ENCODE measurements around the gene CATSPERB.
"Not testable (repeated sequence)": the region's sequence is repeated elsewhere in the genome, so short reads cannot be mapped to it uniquely, and the experiment has no call there.

CATSPERB gene

DNA sequence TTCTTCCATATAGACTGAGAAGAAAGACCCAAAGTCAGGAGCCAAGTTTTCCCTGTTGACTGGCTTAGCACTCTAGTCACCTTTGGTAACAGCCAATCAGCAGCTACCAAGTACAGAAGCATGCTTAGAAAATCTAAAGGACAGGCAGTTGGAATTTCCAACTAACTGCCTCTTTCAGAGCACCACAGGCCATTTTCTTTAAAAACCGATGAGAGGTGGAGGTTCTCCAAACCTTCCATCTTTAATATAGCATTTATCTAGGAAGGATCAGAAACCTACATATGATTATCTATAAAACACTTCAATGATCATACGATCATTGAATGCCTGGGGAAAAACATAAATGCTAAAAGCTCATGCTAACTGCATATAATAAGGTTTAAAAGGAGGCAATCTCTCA, at the start of gene CATSPERB:
CATSPERB (minus strand) TSS at position 101 of the 400 bp plus-strand sequence. CDS start 2,607 bp downstream, outside the sequence.
- no peak for DNase-seq

GRCh38 chr14:91780452-91780851, 48.6 kb upstream of the CATSPERB start:
- no peak for DNase-seq

DNA sequence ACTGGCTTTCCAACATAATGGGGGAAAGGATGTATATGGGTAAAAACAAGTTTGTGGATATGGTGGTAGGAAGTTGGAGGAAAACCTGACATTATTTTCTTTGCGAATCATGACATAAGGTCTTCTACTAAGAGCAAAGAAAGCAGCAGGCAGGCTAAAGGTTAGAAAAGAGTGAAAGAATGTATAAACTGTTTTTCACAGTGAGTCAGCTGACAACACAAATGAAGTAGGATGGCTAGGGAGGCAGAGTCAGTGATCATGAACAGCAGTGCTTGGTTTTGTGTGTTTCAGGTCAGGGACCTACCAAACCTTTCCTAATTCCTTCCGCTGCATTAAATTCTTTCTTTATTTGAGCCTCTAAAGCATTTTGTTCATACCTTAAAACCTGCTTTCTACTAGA, 46.3 kb upstream of the CATSPERB start:
- no peak for DNase-seq

DNA sequence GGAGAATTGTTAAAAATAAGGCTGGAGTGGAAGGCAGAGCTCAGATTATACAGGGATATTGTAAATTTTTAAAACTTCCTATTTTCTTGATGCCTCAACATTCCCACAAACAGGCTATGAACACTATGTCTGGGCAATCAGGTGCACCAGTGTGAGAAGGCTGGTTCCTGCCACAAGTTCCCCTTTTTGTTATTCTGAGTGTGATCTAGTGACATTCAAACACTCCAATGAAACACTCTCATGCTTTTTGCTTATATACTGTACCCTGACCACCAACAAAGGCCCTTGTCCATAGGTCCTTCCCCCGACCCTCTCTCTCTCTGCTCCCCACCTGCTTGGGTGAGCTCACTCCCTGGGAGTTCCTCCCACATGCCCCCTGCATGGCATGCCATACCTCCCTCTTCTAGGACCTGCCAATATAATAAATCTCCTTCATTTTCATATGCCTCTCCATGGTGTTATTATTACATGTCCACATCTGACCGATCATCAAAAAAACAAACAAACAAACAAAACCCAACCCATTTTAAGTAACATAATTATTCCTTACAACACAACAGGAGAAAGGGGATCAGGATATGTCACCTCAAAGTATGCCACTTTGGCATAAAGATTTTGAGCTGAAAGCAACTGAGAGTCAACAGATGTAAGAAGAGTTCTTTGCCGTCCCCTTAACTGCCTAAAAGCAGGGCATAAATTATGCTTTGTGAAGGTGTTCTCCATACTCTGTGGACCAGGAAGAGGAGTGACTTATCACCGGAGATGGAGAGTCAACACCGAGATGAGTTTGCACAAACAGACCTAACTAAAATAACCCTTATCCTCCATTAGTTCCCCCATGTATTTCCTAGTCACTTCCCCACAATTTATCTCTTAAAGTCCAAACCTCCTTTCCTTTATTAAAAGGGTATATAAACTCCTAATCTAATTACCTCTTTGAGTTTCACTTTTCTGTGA, 42.5 kb upstream of the CATSPERB start:
- DNase-seq = no peak

DNA sequence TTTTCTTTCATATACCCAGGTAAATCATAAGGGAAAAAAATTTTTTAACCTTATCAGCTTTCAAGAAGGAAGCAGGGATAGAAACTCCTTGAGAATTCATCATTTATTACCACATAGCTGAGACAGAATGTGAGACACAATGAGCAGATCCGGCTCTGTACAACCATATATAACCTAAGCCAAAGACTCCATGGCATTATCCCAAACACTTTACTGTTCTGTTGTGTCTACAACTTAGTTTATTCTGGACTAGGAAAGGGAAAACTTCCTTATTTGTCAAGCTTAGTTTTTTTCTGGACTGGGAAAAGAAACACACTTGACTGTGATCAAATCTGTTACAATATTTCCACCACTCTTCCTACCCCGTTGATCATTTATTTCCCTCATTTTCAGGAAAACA, 38.3 kb upstream of the CATSPERB start:
- DNase-seq = no peak

DNA sequence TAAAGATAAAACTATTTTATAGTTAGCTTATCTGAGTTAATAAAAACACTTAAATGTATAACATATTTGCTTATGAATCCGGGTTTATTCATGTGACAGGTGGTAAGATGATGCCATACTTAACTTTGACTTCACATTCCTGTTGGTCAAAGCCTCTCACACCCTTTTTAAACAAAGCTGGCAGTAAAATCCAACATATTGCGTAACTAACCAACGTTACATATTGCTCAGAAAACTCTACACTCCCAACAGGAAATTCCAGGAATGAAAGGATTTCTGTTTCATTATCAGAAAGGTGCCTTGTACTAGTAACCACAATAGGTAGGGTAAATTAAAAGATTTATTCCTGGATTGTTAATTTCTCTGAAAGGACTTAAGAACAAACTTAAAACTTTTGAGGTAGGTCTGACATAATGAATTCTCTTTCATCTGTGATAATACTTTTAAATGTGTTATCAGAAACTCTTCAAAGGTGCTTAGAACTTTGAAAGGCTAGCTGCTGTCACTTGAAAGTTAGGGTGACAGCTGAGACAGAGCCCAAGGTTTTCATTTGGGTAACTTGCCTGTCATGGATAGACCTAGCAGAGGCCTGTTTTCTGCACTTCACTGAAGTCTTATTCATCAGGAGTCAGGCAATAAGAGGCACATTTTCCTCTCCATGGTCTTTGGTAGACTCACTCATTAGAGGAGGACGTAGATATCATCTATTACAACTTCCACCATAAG, 23.8 kb upstream of the CATSPERB start:
- DNase-seq = no peak

- DNase-seq = no peak
Measured at GRCh38 chr14:91754819-91755218, 22.9 kb upstream of the CATSPERB start.

GRCh38 chr14:91754185-91754584, 22.3 kb upstream of the CATSPERB start:
- no peak for DNase-seq

GRCh38 chr14:91753501-91754128, 21.7 kb upstream of the CATSPERB start:
- no peak for DNase-seq

- DNase-seq = no peak
Measured at GRCh38 chr14:91752961-91753360, 21.1 kb upstream of the CATSPERB start.

GRCh38 chr14:91751719-91752118, 19.8 kb upstream of the CATSPERB start:
- no peak for DNase-seq

GRCh38 chr14:91750634-91751198, 18.8 kb upstream of the CATSPERB start:
- DNase-seq = no peak

- no peak for DNase-seq
Measured at GRCh38 chr14:91749868-91750267, 18.0 kb upstream of the CATSPERB start.

DNA sequence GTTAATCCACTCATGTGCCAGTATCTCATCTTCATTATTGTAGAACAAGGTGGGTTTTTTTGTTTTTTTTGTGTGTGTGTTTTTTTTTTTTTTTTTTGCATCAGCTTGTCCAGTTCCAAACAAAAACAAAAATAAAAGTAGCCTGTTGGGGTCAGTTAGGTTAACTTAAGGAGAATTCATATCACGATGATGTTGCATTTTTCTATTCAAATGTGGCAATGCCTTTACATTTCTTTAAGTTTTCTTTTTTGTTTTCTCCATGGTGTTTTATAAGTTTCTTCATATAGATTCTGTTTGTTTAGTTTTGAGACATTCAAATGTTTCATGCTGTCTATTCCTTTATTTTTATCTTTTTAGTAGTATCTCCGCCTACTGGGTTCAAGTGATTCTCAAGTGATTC, 16.2 kb upstream of the CATSPERB start:
- no peak for DNase-seq

- no peak for DNase-seq
Measured at GRCh38 chr14:91745344-91745743, 13.5 kb upstream of the CATSPERB start.

GRCh38 chr14:91744068-91744480, 12.2 kb upstream of the CATSPERB start:
- DNase-seq = no peak

GRCh38 chr14:91743305-91743653, 11.4 kb upstream of the CATSPERB start:
- no peak for DNase-seq

- no peak for DNase-seq
Measured at GRCh38 chr14:91742621-91743304, 10.9 kb upstream of the CATSPERB start.

DNA sequence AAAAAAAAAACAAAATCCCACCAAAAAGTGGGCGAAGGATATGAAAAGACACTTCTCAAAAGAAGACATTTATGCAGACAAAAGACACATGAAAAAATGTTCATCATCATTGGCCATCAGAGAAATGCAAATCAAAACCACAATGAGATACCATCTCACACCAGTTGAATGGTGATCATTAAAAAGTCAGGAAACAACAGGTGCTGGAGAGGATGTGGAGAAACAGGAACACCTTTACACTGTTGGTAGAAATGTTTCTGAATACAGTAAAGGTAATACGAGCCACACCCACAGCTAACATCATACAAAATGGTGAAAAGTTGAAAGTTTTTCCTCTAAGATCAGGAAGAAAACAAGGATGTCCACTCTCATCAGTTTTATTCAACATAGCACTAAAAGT, 8.0 kb upstream of the CATSPERB start:
- DNase-seq = not testable (repeated sequence)

DNA sequence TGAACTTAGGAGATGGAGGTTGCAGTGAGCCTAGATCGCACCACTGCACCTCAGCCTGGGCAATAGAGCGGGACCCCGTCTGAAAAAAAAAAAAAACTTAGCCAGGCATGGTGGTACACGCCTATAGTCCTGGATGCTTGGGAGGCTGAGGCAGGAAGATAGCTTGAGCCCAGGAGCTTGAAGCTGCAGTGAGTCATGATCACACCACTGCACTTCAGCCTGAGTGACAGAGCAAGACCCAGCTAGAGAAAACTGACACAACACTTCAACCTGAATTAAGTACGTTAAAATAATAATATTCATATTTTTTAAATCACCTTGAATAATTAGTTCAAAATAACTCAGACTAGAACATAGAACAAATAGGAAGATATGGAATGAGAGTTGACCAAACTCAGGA, 5.7 kb upstream of the CATSPERB start:
- no peak for DNase-seq

- no peak for DNase-seq
Measured at GRCh38 chr14:91732859-91733477, 1.1 kb upstream of the CATSPERB start.

DNA sequence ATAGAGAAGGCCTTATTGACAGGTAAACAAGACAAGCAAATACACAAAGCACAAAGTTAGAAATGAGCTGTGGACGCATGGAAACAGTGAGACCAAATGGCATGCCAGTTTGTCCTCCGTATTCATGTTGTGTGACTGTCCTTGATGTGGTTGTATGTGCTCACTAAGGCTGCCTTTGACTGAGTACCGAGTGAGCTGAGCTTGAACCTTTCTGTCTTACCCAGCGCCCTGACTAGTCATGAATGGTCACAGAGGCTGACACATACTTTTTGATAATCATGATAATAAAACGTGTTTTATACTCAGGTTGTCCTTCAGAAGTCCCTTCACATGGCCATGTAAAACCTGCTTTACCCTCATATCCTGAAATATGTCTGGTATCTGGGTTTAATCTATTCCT, 553 bp upstream of the CATSPERB start:
- DNase-seq = no peak

Data from activated CD4-positive, alpha-beta T cell treated with anti-CD3 and anti-CD28 coated beads, Interleukin-2, amount 50 U/mL, for 48 hours (primary cell).